ENCODE measurements around the gene TNS3. TPM values are rescaled to one million over a fixed set of nuclear protein-coding genes. Genes with fewer than 3 reads are reported as not detected.

The TNS3 gene
- total and polyA plus RNA-seq, 10 of the 15 experiments (the other 5 are each of a cell fraction or from before 2014, with no cell fraction given) = 0.27 to 2.7 (median 0.79) TPM

- RAD21 ChIA-PET (ENCODE audit: unreplicated experiment) = no interaction called here
- no peak overlapping the region for H3K4me3 ChIP-seq
- FAIRE-seq (no peak), ATAC-seq (no peak), DNase-seq (ENCODE audit: low read depth, low spot score) (no peak)
- no peaks in the 10 kb centered on the region for H3K9me3 ChIP-seq (replicated peaks; ENCODE audit: control insufficient read depth, insufficient read depth, low read length)
- CTCF ChIA-PET = no interaction called here
- no peaks in the 10 kb centered on the region for H4K20me1 ChIP-seq (ENCODE audit: control insufficient read depth, insufficient read depth)
- POLR2A ChIA-PET = no interaction called here
- no peak overlapping the region for H3K4me2 ChIP-seq (ENCODE audit: control insufficient read depth, insufficient read depth)
- SMC1A ChIA-PET (ENCODE audit: uncharacterized antibody, unreplicated experiment) = no interaction called here
- in situ Hi-C loops (cut with MboI) = no loop called here
- BruUV-seq (replicated peaks) = no TSS peak
- H3K36me3 ChIP-seq (ENCODE audit: control insufficient read depth in 2 of 2, insufficient read depth in 2 of 2, low read length in 1 of 2) = no peaks in the 10 kb centered on the region
- no peak overlapping the region for H3K9ac ChIP-seq (ENCODE audit: control insufficient read depth, insufficient read depth, low read length)
- intact Hi-C loops (cut with micrococcal nuclease; ENCODE audit: unreplicated experiment) = no loop called here
- H3K79me2 ChIP-seq (ENCODE audit: control insufficient read depth, insufficient read depth, low read length) = no peaks in the 10 kb centered on the region
- TF ChIP-seq BRCA1 (IDR thresholded peaks at IDR 0.05; ENCODE audit: low read depth, low read length) (no peak), TBL1XR1 (IDR thresholded peaks at IDR 0.05; ENCODE audit: low read depth, low read length) (no peak), SMAD5 (IDR thresholded peaks at IDR 0.05; ENCODE audit: low read depth) (no peak), MAX (IDR thresholded peaks at IDR 0.05; ENCODE audit: low read depth, low read length) (no peak), CREM (IDR thresholded peaks at IDR 0.05; ENCODE audit: low read depth) (no peak), YBX1 (IDR thresholded peaks at IDR 0.05) (no peak), RCOR1 (conservative IDR thresholded peaks at IDR 0.05; ENCODE audit: low read depth, low read length) (no peak), KDM1A (IDR thresholded peaks at IDR 0.05; ENCODE audit: borderline replicate concordance) (no peak), ASH2L (IDR thresholded peaks at IDR 0.05; ENCODE audit: borderline replicate concordance, low read depth) (no peak), MYC (IDR thresholded peaks at IDR 0.05; ENCODE audit: insufficient read depth, insufficient read length, insufficient replicate concordance, low read length, severe bottlenecking) (no peak), STAT1 (conservative IDR thresholded peaks at IDR 0.05) (no peak), ZNF622 (IDR thresholded peaks at IDR 0.05) (no peak), BMI1 (IDR thresholded peaks at IDR 0.05; ENCODE audit: borderline replicate concordance) (no peak), PKNOX1 (IDR thresholded peaks at IDR 0.05) (no peak), ZNF274 (IDR thresholded peaks at IDR 0.05; ENCODE audit: insufficient read depth, insufficient read length) (no peak), IRF3 (IDR thresholded peaks at IDR 0.05) (no peak), CHD1 (IDR thresholded peaks at IDR 0.05; ENCODE audit: low read depth, low read length) (no peak), NBN (IDR thresholded peaks at IDR 0.05) (no peak), SUZ12 (IDR thresholded peaks at IDR 0.05; ENCODE audit: unreplicated experiment) (no peak)
- TF ChIP-seq, protein P1, sequence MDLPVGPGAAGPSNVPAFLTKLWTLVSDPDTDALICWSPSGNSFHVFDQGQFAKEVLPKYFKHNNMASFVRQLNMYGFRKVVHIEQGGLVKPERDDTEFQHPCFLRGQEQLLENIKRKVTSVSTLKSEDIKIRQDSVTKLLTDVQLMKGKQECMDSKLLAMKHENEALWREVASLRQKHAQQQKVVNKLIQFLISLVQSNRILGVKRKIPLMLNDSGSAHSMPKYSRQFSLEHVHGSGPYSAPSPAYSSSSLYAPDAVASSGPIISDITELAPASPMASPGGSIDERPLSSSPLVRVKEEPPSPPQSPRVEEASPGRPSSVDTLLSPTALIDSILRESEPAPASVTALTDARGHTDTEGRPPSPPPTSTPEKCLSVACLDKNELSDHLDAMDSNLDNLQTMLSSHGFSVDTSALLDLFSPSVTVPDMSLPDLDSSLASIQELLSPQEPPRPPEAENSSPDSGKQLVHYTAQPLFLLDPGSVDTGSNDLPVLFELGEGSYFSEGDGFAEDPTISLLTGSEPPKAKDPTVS (IDR thresholded peaks at IDR 0.05; ENCODE audit: low read depth, low read length) = no peak
- no peaks in the 10 kb centered on the region; a peak in 1 of 4 replicates for H3K27me3 ChIP-seq (replicated peaks in 1 of 2; ENCODE audit: control insufficient read depth in 2 of 2, insufficient read depth in 2 of 2, low read length in 1 of 2)
- H3K4me1 ChIP-seq (ENCODE audit: control insufficient read depth, insufficient read depth, low read length) = no peaks in the 10 kb centered on the region
- 47% methylated on average over 12 of the region's 12 CpGs for WGBS (ENCODE audit: insufficient coverage, insufficient replicate concordance, low lambda C conversion rate, missing lambda C conversion rate)
- no peak overlapping the region for H3K27ac ChIP-seq (ENCODE audit: control insufficient read depth, insufficient read depth)
- H2AFZ ChIP-seq (ENCODE audit: control insufficient read depth, low read depth, low read length) = no peak overlapping the region
Observed at GRCh38 chr7:47389923-47390630, 191.8 kb downstream of the TNS3 start.

Data from GM12878 (cell line).